ENCODE data around the gene MICAL3. TPM values are rescaled to one million over a fixed set of nuclear protein-coding genes. Genes with fewer than 3 reads are reported as not detected.

Gene MICAL3
- total RNA-seq, 1 donor from 2014 or later, result 54.8 TPM

- peak overlapping the region; percentile 67 for H3K4me3 Mint-ChIP-seq (ENCODE audit: low read depth)
- H3K9me3 Mint-ChIP-seq (ENCODE audit: low read depth), result no peaks in the 10 kb centered on the region
- peaks cover 22% of the 10 kb centered on the region for H3K27me3 Mint-ChIP-seq
- H3K36me3 Mint-ChIP-seq (ENCODE audit: insufficient read depth), result no peaks in the 10 kb centered on the region
- peak overlapping the region; percentile 84 for H3K27ac Mint-ChIP-seq
- TF ChIP-seq CTCF (IDR thresholded peaks at IDR 0.05; ENCODE audit: unreplicated experiment), result no peak
- peaks cover 10% of the 10 kb centered on the region for H3K4me1 Mint-ChIP-seq (ENCODE audit: low read depth)
- DNase-seq (ENCODE audit: low spot score, unreplicated experiment), result no peak
Observed at GRCh38 chr22:17774926-17775685, 249.3 kb downstream of the MICAL3 start.

GRCh38 chr22:17774206-17774925 lies 250.0 kb downstream of the MICAL3 start, which contains the start of gene BID:
BID (minus strand) TSS chr22:17774469; CDS start chr22:17750116, 24,353 bp downstream.
- Mint-ChIP-seq H3K4me3 (ENCODE audit: low read depth) (peak within 1 kb of the TSS; percentile 76), H3K27me3 (peaks cover 20% of the 10 kb centered on the region), H3K36me3 (ENCODE audit: insufficient read depth) (no peaks in the 10 kb centered on the region), H3K27ac (peak within 1 kb of the TSS; percentile 84), H3K9me3 (ENCODE audit: low read depth) (no peaks in the 10 kb centered on the region), H3K4me1 (ENCODE audit: low read depth) (peaks cover 10% of the 10 kb centered on the region)
- DNase-seq (ENCODE audit: low spot score, unreplicated experiment), result peak; percentile 41
- no peak for TF ChIP-seq CTCF (IDR thresholded peaks at IDR 0.05; ENCODE audit: unreplicated experiment)

GRCh38 chr22:17773606-17774205 lies 250.7 kb downstream of the MICAL3 start:
- Mint-ChIP-seq H3K36me3 (ENCODE audit: insufficient read depth) (no peaks in the 10 kb centered on the region), H3K9me3 (ENCODE audit: low read depth) (no peaks in the 10 kb centered on the region), H3K27ac (peak overlapping the region; percentile 83), H3K27me3 (peaks cover 18% of the 10 kb centered on the region), H3K4me3 (ENCODE audit: low read depth) (peak overlapping the region; percentile 76), H3K4me1 (ENCODE audit: low read depth) (peaks cover 10% of the 10 kb centered on the region)
- TF ChIP-seq CTCF (IDR thresholded peaks at IDR 0.05; ENCODE audit: unreplicated experiment), result no peak
- peak; percentile 65 for DNase-seq (ENCODE audit: low spot score, unreplicated experiment)

GRCh38 chr22:17772958-17773605 lies 251.3 kb downstream of the MICAL3 start:
- Mint-ChIP-seq H3K36me3 (ENCODE audit: insufficient read depth) (no peaks in the 10 kb centered on the region), H3K27me3 (peaks cover 18% of the 10 kb centered on the region), H3K4me3 (ENCODE audit: low read depth) (peak overlapping the region; percentile 76), H3K4me1 (ENCODE audit: low read depth) (peaks cover 10% of the 10 kb centered on the region), H3K27ac (peak overlapping the region; percentile 83), H3K9me3 (ENCODE audit: low read depth) (no peaks in the 10 kb centered on the region)
- DNase-seq (ENCODE audit: low spot score, unreplicated experiment), result no peak
- TF ChIP-seq CTCF (IDR thresholded peaks at IDR 0.05; ENCODE audit: unreplicated experiment), result no peak
